A549 (cell line): Measurements from ENCODE around the gene TEX36. TPM values are rescaled to one million over a fixed set of nuclear protein-coding genes. Genes with fewer than 3 reads are reported as not detected.

Experiments
- ATAC-seq, 2 experiments: fragments of 200-7000 bp in 1 of 2; fragments of >200 bp in 1 of 2; cut with Nextera tagmentation in 1 of 2; cut with Tn5 transposase in 1 of 2; 3 replicates each; pipeline versions ENCODE4 v1.8.0 to v1.9.1; 2018 to 2020; ENCODE audit warnings: mild to moderate bottlenecking in 1 of 2, moderate library complexity in 1 of 2
- CTCF ChIA-PET: fragments of 300-600 bp; sonication (Branson Sonifier 250); formaldehyde crosslinking; extraction: SDS; loops from one replicate; lab custom pipeline; 2021; ENCODE audit warnings: antibody characterized with exemption, inconsistent platforms; lab: Yijun Ruan, JAX
- POLR2A ChIA-PET: fragments of 350-600 bp; formaldehyde crosslinking; extraction: SDS; loops from one replicate; lab custom pipeline; 2021; ENCODE audit warnings: antibody characterized with exemption, inconsistent platforms; lab: Yijun Ruan, JAX
- DNase-seq, 2 experiments: peaks; one replicate each; pipeline versions ENCODE4 v3.0.0 to v3.0.0-alpha.2; 2011 to 2016; ENCODE audit warnings: low read depth in 1 of 2, low spot score in 1 of 2
- FAIRE-seq: peaks from 2 replicates; lab custom pipeline; 2011; peaks lifted over from hg19 to GRCh38; lab: Jason Lieb, UNC
- H3K27ac ChIP-seq, 2 experiments: fragments of >200 bp; sonication (Bioruptor Twin); formaldehyde crosslinking; 3 replicates each; pipeline ENCODE4 v1.5.1; 2016 to 2017
- H3K4me1 ChIP-seq: fragments of >200 bp; sonication (Bioruptor Twin); formaldehyde crosslinking; 3 replicates; pipeline ENCODE4 v1.6.1; 2016
- H3K4me2 ChIP-seq: fragments of >200 bp; sonication (Bioruptor Twin); formaldehyde crosslinking; 3 replicates; pipeline ENCODE4 v1.6.1; 2016
- H3K4me3 ChIP-seq: fragments of >200 bp; sonication (Bioruptor Twin); formaldehyde crosslinking; 3 replicates; pipeline ENCODE4 v1.5.1; 2016
- H3K9me3 ChIP-seq: fragments of >200 bp; sonication (Bioruptor Twin); formaldehyde crosslinking; 3 replicates; pipeline ENCODE4 v1.6.1; 2016
- CBX2 ChIP-seq: fragments of 200-600 bp; sonication (generic); IDR thresholded peaks from 2 replicates; pipeline ENCODE4 v1.6.1; 2016; ENCODE audit warnings: low read depth, mild to moderate bottlenecking, borderline replicate concordance
- CBX8 ChIP-seq: fragments of 200-600 bp; sonication (generic); IDR thresholded peaks from 2 replicates; pipeline ENCODE4 v1.6.1; 2016
- CHD2 ChIP-seq: fragments of 150-350 bp; IDR thresholded peaks from 2 replicates; pipeline ENCODE4 v1.6.1; 2014; ENCODE audit warnings: low read length; ENCODE audit not compliant: partially characterized antibody
- EHF ChIP-seq: fragments of 250-450 bp; sonication (Bioruptor Pico); IDR thresholded peaks from 2 replicates; pipeline ENCODE4 v1.5.0; 2020; ENCODE audit warnings: mild to moderate bottlenecking
- ESRRA ChIP-seq: fragments of 150-350 bp; IDR thresholded peaks from 2 replicates; pipeline ENCODE4 v1.6.1; 2014; ENCODE audit warnings: mild to moderate bottlenecking, low read length, borderline replicate concordance
- FOXS1 ChIP-seq: fragments of 250-450 bp; sonication (Bioruptor Pico); IDR thresholded peaks from 2 replicates; pipeline ENCODE4 v1.5.0; 2020; ENCODE audit warnings: mild to moderate bottlenecking, moderate library complexity
- GATA3 ChIP-seq: IDR thresholded peaks from 2 replicates; pipeline ENCODE4 v1.6.1; 2012; ENCODE audit warnings: borderline replicate concordance
- HDAC2 ChIP-seq: fragments of 200-600 bp; sonication (generic); IDR thresholded peaks from 2 replicates; pipeline ENCODE4 v1.6.1; 2016
- HEYL ChIP-seq: fragments of 250-450 bp; sonication (Bioruptor Pico); IDR thresholded peaks from 2 replicates; pipeline ENCODE4 v1.8.0; 2021; ENCODE audit warnings: mild to moderate bottlenecking, moderate library complexity
- HOXA7 ChIP-seq: fragments of 250-450 bp; sonication (Bioruptor Pico); IDR thresholded peaks from 2 replicates; pipeline ENCODE4 v1.5.0; 2020; ENCODE audit warnings: mild to moderate bottlenecking, moderate library complexity
- HOXB13 ChIP-seq: fragments of 250-450 bp; sonication (Bioruptor Pico); IDR thresholded peaks from 2 replicates; pipeline ENCODE4 v1.5.0; 2020; ENCODE audit warnings: low read depth, mild to moderate bottlenecking, moderate library complexity
- HOXB5 ChIP-seq: fragments of 250-450 bp; sonication (Bioruptor Pico); IDR thresholded peaks from 2 replicates; pipeline ENCODE4 v1.5.0; 2020; ENCODE audit warnings: mild to moderate bottlenecking, moderate library complexity
- JUN ChIP-seq, 2 experiments: fragments of >200 bp; sonication (Bioruptor Twin); formaldehyde crosslinking; IDR thresholded peaks; 2 replicates in 1 of 2; 3 replicates in 1 of 2; pipeline ENCODE4 v1.6.1; 2016 to 2017
- JUNB ChIP-seq: fragments of >200 bp; sonication (Bioruptor Twin); formaldehyde crosslinking; IDR thresholded peaks from 2 replicates; pipeline ENCODE4 v1.6.1; 2016
- KDM1A ChIP-seq: fragments of 200-600 bp; sonication (generic); IDR thresholded peaks from 2 replicates; pipeline ENCODE4 v1.6.1; 2016; ENCODE audit warnings: low read depth, mild to moderate bottlenecking
- KDM5A ChIP-seq: fragments of 200-600 bp; sonication (generic); IDR thresholded peaks from 2 replicates; pipeline ENCODE4 v1.6.1; 2016; ENCODE audit warnings: antibody characterized with exemption, mild to moderate bottlenecking
- MAFK ChIP-seq: fragments of 450-650 bp; IDR thresholded peaks from 2 replicates; pipeline ENCODE4 v1.6.1; 2014; ENCODE audit not compliant: partially characterized antibody
- NR3C1 ChIP-seq: fragments of >200 bp; sonication (Bioruptor Twin); formaldehyde crosslinking; IDR thresholded peaks from 3 replicates; pipeline ENCODE4 v1.6.1; 2017
- PHF8 ChIP-seq: fragments of 200-600 bp; sonication (generic); IDR thresholded peaks from 2 replicates; pipeline ENCODE4 v1.6.1; 2016; ENCODE audit warnings: low read depth, mild to moderate bottlenecking, antibody characterized with exemption, moderate library complexity, borderline replicate concordance
- POLR2A ChIP-seq: IDR thresholded peaks from 2 replicates; pipeline ENCODE4 v1.6.1; 2012; ENCODE audit warnings: mild to moderate bottlenecking, low read length
- POLR2AphosphoS2 ChIP-seq: conservative IDR thresholded peaks from 2 replicates; pipeline ENCODE4 v1.6.1; 2012; ENCODE audit warnings: low read length, improper control_type of control experiment, inconsistent platforms
- RARB ChIP-seq: fragments of 250-450 bp; sonication (Bioruptor Pico); IDR thresholded peaks from 2 replicates; pipeline ENCODE4 v1.8.0; 2021; ENCODE audit warnings: mild to moderate bottlenecking, moderate library complexity
- RCOR1 ChIP-seq: fragments of 150-350 bp; IDR thresholded peaks from 2 replicates; pipeline ENCODE4 v1.6.1; 2014; ENCODE audit warnings: antibody characterized with exemption, low read length, low read depth
- RNF2 ChIP-seq: fragments of 200-600 bp; sonication (generic); IDR thresholded peaks from 2 replicates; pipeline ENCODE4 v1.6.1; 2016; ENCODE audit warnings: low read depth, mild to moderate bottlenecking, antibody characterized with exemption, moderate library complexity, borderline replicate concordance
- SMC3 ChIP-seq: fragments of >200 bp; sonication (Bioruptor Twin); formaldehyde crosslinking; IDR thresholded peaks from 3 replicates; pipeline ENCODE4 v1.6.1; 2018; ENCODE audit warnings: inconsistent platforms
- SREBF2 ChIP-seq: fragments of 450-650 bp; IDR thresholded peaks from 2 replicates; pipeline ENCODE4 v1.6.1; 2014; ENCODE audit warnings: mild to moderate bottlenecking, moderate library complexity
- TP53 ChIP-seq: fragments of 250-450 bp; sonication (Bioruptor Pico); IDR thresholded peaks from 2 replicates; pipeline ENCODE4 v1.5.0; 2021; ENCODE audit warnings: mild to moderate bottlenecking, moderate library complexity
- ZNF302 ChIP-seq: fragments of 250-450 bp; sonication (Bioruptor Pico); IDR thresholded peaks from 2 replicates; pipeline ENCODE4 v1.9.0; 2021; ENCODE audit warnings: inconsistent platforms, mild to moderate bottlenecking, moderate library complexity
- WGBS: methylation state at CpG from one replicate; pipeline ENCODE4 v1.1.6; 2017; ENCODE audit errors: missing lambda C conversion rate; 5-methylcytosine and 5-hydroxymethylcytosine counted together
- polyA plus RNA-seq, 4 experiments: library from polyadenylated mRNA; depleted of rRNA in 3 of 4; stranded (reverse); fragments of >200 nt; fragmentation: RNase III in 1 of 4; extraction: RNeasy Plus Mini Kit Qiagen cat#74134 plus additional on column Dnase treatment in 1 of 4; gene quantifications; 2 replicates in 3 of 4; 3 replicates in 1 of 4; pipeline ENCODE4 v1.2.3, GENCODE V29; 2011 to 2017
- TF ChIP-seq, protein P1 (sequence below): fragments of 250-450 bp; sonication (Bioruptor Pico); IDR thresholded peaks from 2 replicates; pipeline ENCODE4 v1.5.0; 2021; ENCODE audit warnings: mild to moderate bottlenecking, moderate library complexity, borderline replicate concordance

TEX36 gene
- polyA plus RNA-seq, 2 of the 4 experiments (the other 2 are of a cell fraction): not detected

DNA sequence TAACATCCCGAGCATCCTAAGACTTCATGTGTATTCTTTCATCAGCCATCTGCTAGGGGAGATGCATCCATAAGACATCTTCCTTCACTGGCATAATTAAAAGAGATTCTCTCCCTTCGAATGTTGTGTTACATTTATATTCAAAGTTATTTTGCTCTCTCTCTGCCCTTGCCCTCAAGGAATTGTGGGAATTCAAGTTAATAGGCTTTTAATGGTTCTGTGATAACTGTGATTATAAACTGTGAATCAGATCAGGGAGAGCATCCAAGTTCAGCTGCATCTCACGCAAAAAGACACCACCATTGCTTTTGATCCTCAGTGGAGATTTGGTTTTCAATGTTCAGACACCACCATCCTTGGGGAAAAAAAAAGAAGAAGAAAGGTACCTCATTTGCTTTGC is 9.2 kb upstream of the TEX36 start:
- peaks cover 15% of the 10 kb centered on the region for H3K4me1 ChIP-seq
- DNase-seq: no peak
- TF ChIP-seq NR3C1: no peak
- TF ChIP-seq FOXS1 (CRISPR knock-in tag): no peak
- no peak for TF ChIP-seq CHD2
- TF ChIP-seq PHF8: no peak
- no peak for TF ChIP-seq RARB (CRISPR knock-in tag)
- TF ChIP-seq CBX8: no peak
- TF ChIP-seq RNF2: no peak
- no peak overlapping the region for H3K4me2 ChIP-seq
- ChIA-PET POLR2A (no interaction called here), CTCF (interaction anchor here (0.7 to 3.4 kb wide), 2 partner anchors 13 to 644 kb away, joined by 3 to 16 read pairs; no protein-coding TSS in a partner anchor)
- H3K27ac ChIP-seq: no peak overlapping the region
- FAIRE-seq: no peak
- H3K4me3 ChIP-seq: no peak overlapping the region
- 59% methylated on average over 3 of the region's 3 CpGs for WGBS
- ATAC-seq: no peak
- no peaks in the 10 kb centered on the region for H3K9me3 ChIP-seq

GRCh38 chr10:125691160-125691981 is 8.4 kb upstream of the TEX36 start:
- H3K4me3 ChIP-seq: no peak overlapping the region
- no peaks in the 10 kb centered on the region for H3K9me3 ChIP-seq
- ATAC-seq (no peak), FAIRE-seq (no peak), DNase-seq (no peak)
- ChIA-PET POLR2A (no interaction called here), CTCF (interaction anchor here (0.6 to 3.4 kb wide), 3 partner anchors 12 to 884 kb away, joined by 3 to 16 read pairs (median 3); no protein-coding TSS in a partner anchor)
- H3K4me2 ChIP-seq: no peak overlapping the region
- H3K4me1 ChIP-seq: peaks cover 15% of the 10 kb centered on the region
- 73% methylated on average over 19 of the region's 19 CpGs for WGBS
- H3K27ac ChIP-seq: no peak overlapping the region
- no peak for TF ChIP-seq HOXB13 (CRISPR knock-in tag)
- no peak for TF ChIP-seq RCOR1
- no peak for TF ChIP-seq RARB (CRISPR knock-in tag)
- TF ChIP-seq CHD2: no peak
- TF ChIP-seq TP53 (CRISPR knock-in tag): no peak
- TF ChIP-seq HDAC2: no peak
- no peak for TF ChIP-seq HEYL
- no peak for TF ChIP-seq ZNF302 (CRISPR knock-in tag)
- TF ChIP-seq POLR2A: no peak
- TF ChIP-seq KDM1A: no peak

DNA sequence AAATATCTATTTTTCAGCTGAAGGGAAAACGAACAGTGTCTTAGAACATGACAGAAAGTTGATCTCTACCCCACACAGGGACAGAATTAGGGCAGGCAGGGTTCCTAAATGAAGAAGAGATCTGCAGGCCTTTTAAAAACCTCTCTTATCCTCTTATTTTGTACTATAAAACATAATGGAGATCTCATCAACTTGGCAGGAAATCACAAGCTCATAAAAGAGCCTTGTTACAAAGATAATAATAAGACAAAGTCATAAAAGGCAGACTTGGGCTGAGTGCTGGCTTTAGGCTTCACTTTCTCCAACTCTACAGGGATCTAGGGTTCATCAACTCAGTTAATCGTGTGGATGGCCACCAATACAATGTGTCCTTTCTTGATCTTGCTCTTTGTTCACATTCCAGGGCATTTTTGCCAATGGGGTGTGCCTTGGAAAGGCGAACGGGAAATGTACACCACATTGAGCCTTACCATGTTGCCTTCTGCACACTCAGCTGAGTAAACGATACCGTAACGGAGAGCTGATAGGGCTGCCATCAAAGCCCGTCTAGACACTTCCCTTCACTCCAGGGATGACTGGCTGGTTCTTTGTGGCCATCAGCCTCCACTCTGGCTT is 7.1 kb upstream of the TEX36 start:
- ChIA-PET POLR2A (no interaction called here), CTCF (interaction anchor here (0.7 to 3.4 kb wide), 3 partner anchors 10 to 458 kb away, joined by 3 to 16 read pairs (median 4); no protein-coding TSS in a partner anchor)
- no peak for TF ChIP-seq ESRRA
- TF ChIP-seq HOXB5: no peak
- TF ChIP-seq, protein P1, sequence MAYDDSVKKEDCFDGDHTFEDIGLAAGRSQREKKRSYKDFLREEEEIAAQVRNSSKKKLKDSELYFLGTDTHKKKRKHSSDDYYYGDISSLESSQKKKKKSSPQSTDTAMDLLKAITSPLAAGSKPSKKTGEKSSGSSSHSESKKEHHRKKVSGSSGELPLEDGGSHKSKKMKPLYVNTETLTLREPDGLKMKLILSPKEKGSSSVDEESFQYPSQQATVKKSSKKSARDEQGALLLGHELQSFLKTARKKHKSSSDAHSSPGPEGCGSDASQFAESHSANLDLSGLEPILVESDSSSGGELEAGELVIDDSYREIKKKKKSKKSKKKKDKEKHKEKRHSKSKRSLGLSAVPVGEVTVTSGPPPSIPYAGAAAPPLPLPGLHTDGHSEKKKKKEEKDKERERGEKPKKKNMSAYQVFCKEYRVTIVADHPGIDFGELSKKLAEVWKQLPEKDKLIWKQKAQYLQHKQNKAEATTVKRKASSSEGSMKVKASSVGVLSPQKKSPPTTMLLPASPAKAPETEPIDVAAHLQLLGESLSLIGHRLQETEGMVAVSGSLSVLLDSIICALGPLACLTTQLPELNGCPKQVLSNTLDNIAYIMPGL: no peak
- TF ChIP-seq TP53 (CRISPR knock-in tag): no peak
- TF ChIP-seq KDM5A: no peak
- no peak for TF ChIP-seq ZNF302 (CRISPR knock-in tag)
- TF ChIP-seq HEYL: no peak
- no peak for TF ChIP-seq JUNB
- TF ChIP-seq GATA3: no peak
- no peak for TF ChIP-seq MAFK
- TF ChIP-seq POLR2AphosphoS2: no peak
- no peak for TF ChIP-seq CBX2
- no peak for TF ChIP-seq SMC3
- no peak for TF ChIP-seq EHF
- no peak for TF ChIP-seq HOXA7 (CRISPR knock-in tag)
- TF ChIP-seq SREBF2: no peak
- no peak for TF ChIP-seq JUN (IDR thresholded peaks at IDR 0.05)

More for the DNA sequence above, 7.1 kb upstream of the TEX36 start:
- no peak for DNase-seq
- Histone ChIP-seq H3K4me3 (no peak overlapping the region), H3K4me2 (no peak overlapping the region), H3K4me1 (peaks cover 7% of the 10 kb centered on the region), H3K27ac (no peak overlapping the region), H3K9me3 (no peaks in the 10 kb centered on the region)
- ATAC-seq: no peak
- no peak for FAIRE-seq
- 72% methylated on average over 8 of the region's 8 CpGs for WGBS
